ENCODE results near the gene HSD3B1.
"Not testable (repeated sequence)": the region's sequence is repeated elsewhere in the genome, so short reads cannot be mapped to it uniquely, and the experiment has no call there.

The HSD3B1 gene

DNA sequence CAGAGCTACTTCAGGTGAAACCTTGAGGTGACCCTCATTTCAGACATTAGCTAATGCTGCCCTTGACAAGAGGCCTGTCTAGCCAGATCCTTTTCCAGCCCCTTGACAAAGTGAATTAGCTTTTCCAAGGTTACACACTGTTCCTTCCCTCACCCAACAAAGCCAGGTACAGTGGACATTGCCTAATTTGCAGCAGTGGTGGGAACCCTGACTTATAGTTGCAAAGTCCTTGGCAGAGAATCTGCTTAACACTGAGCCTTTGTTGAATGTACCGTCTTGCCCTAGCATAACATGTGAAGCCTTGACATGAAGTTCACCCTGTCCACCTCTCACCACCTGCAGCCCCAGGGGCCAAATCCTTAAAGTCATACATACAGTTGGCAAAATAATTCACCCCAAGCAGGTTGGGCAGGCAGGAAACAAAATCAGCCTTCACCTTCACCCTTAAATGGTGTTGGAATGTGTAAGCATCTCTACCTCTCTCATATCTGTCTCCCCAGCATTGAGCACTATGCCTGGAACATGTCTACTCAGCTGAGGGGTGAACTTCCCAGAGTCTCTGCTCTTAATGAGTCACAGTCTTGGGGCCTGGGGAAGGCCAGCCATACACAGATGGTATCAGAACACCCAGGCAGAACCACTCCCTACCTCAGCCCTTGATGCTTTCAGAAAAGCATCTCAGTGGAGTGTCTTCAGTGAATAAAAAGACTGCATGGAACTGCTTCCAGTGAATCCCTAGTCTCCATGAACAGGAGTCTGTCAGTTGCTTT, 46.5 kb downstream of the HSD3B1 start:
- peak; percentile 73 for DNase-seq (ENCODE audit: low read depth)

DNA sequence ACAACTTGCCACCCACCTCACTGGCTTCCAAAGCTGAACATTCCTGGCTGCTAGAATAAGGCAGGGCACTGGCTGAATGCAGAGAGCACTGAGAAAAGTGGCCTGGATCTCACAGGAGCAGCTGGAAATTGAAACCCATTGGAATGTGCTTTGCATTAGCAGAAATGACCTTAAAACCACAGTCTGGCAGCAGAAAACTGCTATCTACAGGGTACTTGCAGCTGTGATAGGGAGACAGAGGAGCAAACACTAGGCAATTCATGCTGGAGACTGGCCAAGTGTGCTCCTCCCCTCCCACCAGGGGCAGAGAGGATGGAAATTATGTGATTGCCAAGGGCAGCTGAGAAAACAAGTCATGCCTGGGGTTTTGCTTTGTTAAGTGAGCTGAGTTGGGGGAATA, 47.2 kb downstream of the HSD3B1 start:
- peak; percentile 92 for DNase-seq (ENCODE audit: low read depth)

DNA sequence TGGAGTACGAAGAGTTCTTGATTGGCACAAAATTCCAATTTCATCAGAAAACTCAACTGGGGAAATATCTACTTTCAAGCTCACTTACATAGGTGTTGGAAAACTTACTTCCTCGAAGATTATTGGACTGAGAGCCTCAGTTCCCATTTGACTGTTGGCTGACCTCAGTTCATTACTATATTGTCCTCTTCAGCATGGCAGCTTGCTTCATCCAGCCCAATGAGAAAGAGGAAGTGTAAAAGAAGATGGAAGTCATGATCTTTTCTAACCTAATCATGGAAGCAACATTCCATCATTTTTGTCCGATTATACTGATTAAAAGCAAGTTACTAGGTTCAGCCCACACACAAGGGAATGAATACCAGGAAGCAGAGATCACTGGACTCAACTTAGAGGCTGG, 49.4 kb downstream of the HSD3B1 start:
- DNase-seq (ENCODE audit: low read depth), result no peak

DNA sequence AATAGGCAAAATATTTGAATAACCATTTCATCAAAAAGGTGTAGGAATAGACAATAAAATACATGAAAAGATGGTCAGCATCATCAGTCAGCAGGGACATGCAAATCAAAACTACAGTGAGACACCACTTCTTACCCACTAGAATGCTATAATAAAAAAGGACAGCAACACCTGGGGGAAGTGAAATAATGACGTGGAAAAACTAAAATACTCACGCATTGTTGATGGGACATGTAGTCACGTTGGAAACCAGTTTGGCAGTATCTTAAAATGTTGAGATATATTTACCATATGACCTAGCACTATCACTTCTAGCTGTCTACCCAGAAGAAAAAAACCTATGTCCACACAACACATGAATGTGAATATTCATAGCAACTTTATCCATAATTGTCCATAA, 53.4 kb downstream of the HSD3B1 start:
- DNase-seq (ENCODE audit: low read depth), result not testable (repeated sequence)

DNA sequence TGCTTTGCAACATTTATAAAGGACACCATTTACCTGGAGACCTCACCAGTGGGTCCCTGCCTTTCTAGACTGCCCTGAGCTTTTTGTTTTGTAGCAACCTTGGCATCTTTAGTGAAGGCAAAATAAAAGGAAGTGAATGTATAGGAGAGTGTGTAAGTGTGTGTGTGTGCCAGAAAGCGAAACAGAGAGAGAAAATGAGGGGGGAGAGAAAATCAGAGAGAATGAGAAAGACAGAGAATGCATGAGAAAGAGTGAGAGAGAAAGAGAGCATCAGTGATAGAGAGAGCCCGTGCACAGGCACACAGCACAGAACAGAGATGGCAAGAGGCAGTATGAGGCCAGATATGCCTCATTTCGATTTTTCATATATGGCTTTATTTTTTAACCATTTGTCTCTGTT, 57.5 kb downstream of the HSD3B1 start:
- no peak for DNase-seq (ENCODE audit: low read depth)

Measured in iris pigment epithelial cell (primary cell).